Measurements from ENCODE around the gene KMT2C. TPM values are rescaled to one million over a fixed set of nuclear protein-coding genes. Genes with fewer than 3 reads are reported as not detected.

The KMT2C gene
- total and polyA plus RNA-seq, 9 donors: 15.5 to 40.6 (median 33.2) TPM

DNA sequence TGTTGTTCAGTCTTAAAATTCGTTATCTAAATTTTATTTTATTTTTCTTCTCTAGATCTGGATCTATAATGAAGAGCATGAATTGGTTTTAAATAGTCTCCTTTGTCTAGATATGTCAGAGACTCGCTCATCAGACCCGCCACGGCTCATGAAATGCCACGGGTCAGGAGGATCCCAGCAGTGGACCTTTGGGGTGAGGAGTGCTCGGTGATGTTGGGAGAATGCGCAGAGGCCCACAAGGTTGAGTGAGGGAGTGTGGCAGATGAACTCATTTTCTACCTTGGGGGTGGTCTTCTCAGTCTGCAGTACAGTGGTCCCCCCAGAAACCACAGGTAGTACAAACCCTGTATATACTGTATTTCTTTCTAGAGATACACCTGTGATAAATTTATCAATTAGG, 315.0 kb downstream of the KMT2C start:
- Histone ChIP-seq H3K4me3 (ENCODE audit: low read length) (no peak overlapping the region), H3K4me1 (ENCODE audit: control insufficient read depth, insufficient read depth, low read length) (no peaks in the 10 kb centered on the region), H3K27ac (ENCODE audit: low read length) (no peak overlapping the region), H3K9me3 (replicated peaks; ENCODE audit: control insufficient read depth, low read depth, low read length) (peaks cover 8% of the 10 kb centered on the region), H3K36me3 (ENCODE audit: control insufficient read depth, insufficient read depth, low read length) (peaks cover 65% of the 10 kb centered on the region), H3K27me3 (ENCODE audit: control insufficient read depth, insufficient read depth, low read length) (no peaks in the 10 kb centered on the region)
- whole genome bisulfite sequencing (ENCODE audit: insufficient coverage): 93% methylated on average over 5 of the region's 7 CpGs
- no peak for DNase-seq

DNA sequence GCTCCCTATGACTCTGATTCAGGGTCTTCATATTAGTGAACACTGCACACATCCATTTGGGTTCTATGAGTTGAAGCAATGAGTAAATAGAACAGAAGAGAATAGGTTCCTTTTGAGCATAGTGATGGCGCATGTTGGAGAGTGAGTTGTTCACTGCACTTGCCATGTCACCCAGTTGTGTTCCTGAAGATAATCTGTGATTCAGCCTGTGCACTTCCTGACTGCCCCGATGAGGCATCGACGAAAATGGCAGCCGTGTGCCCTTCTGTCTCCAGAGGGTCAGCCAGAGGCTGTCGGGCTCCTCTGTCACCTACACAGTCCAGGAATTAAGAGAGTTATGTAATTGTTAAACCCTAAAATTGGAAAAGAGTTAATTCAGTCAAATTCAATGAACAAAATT, 315.6 kb downstream of the KMT2C start:
- peaks cover 67% of the 10 kb centered on the region for H3K36me3 ChIP-seq (ENCODE audit: control insufficient read depth, insufficient read depth, low read length)
- no peak for DNase-seq
- no peaks in the 10 kb centered on the region for H3K4me1 ChIP-seq (ENCODE audit: control insufficient read depth, insufficient read depth, low read length)
- H3K27ac ChIP-seq (ENCODE audit: low read length): no peak overlapping the region
- 100% methylated on average over 1 of the region's 6 CpGs for WGBS (ENCODE audit: insufficient coverage)
- peaks cover 8% of the 10 kb centered on the region for H3K9me3 ChIP-seq (replicated peaks; ENCODE audit: control insufficient read depth, low read depth, low read length)
- H3K4me3 ChIP-seq (ENCODE audit: low read length): no peak overlapping the region
- H3K27me3 ChIP-seq (ENCODE audit: control insufficient read depth, insufficient read depth, low read length): no peaks in the 10 kb centered on the region

DNA sequence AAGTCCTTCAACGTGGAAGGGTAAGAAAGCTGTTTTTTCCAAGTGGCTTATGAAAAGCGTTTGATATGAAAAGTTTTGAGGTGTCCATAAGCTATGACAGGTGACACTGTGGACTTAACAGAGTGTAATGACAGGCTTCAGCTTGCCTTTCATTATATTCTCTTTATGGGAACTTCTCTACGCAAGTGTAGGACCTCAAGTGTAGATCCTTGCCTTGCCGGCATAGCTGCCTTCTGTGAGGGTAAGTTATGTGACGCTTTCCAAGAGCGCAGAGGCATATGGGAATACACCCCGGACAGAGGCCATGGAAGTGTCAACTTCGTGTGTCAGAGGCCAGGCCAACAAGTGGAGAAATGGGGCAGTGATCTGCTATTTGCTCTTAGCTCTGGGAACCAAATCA, 318.4 kb downstream of the KMT2C start:
- 90% methylated on average over 7 of the region's 8 CpGs for whole genome bisulfite sequencing (ENCODE audit: insufficient coverage)
- no peaks in the 10 kb centered on the region for H3K4me1 ChIP-seq (ENCODE audit: control insufficient read depth, insufficient read depth, low read length)
- H3K27me3 ChIP-seq (ENCODE audit: control insufficient read depth, insufficient read depth, low read length): no peaks in the 10 kb centered on the region
- no peak overlapping the region for H3K4me3 ChIP-seq (ENCODE audit: low read length)
- peaks cover 63% of the 10 kb centered on the region for H3K36me3 ChIP-seq (ENCODE audit: control insufficient read depth, insufficient read depth, low read length)
- H3K27ac ChIP-seq (ENCODE audit: low read length): no peak overlapping the region
- no peaks in the 10 kb centered on the region for H3K9me3 ChIP-seq (replicated peaks; ENCODE audit: control insufficient read depth, low read depth, low read length)
- no peak for DNase-seq

DNA sequence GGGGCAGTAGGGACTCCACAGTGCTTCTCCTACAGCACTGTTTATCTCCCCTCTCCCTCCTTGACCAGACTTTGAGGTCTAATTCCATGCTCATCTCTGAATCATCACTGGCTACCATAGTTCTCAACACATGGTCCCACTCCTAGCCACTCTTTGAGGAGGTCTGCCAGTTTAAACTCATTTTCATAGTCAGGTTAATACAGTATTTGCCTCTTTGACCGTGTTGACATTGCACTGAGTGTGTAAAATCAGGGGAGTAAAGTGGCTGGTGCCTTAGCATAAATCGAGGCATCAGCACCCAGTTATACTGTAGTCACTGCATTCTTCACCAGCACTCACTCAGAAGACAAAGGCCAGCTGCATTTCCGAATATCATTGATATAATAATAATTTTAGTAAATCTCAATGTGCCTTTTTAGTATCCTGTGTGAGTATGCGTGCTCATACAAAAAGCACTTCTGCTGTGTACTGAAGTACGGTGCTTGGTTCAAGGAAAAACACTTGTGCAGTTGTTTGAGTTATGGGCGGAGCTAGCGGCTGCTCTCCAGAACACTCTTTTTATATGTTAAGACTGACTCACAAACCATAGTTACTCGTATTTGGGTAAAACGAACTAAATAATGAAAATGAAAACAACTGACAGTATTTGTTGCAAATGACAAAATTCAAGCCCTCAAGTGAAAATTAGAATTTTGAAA, 320.6 kb downstream of the KMT2C start:
- H3K9me3 ChIP-seq (replicated peaks; ENCODE audit: control insufficient read depth, low read depth, low read length): no peaks in the 10 kb centered on the region
- 100% methylated on average over 2 of the region's 9 CpGs for WGBS (ENCODE audit: insufficient coverage)
- H3K4me1 ChIP-seq (ENCODE audit: control insufficient read depth, insufficient read depth, low read length): no peaks in the 10 kb centered on the region
- no peaks in the 10 kb centered on the region for H3K27me3 ChIP-seq (ENCODE audit: control insufficient read depth, insufficient read depth, low read length)
- DNase-seq: no peak
- H3K27ac ChIP-seq (ENCODE audit: low read length): no peak overlapping the region
- peaks cover 48% of the 10 kb centered on the region for H3K36me3 ChIP-seq (ENCODE audit: control insufficient read depth, insufficient read depth, low read length)
- no peak overlapping the region for H3K4me3 ChIP-seq (ENCODE audit: low read length)

DNA sequence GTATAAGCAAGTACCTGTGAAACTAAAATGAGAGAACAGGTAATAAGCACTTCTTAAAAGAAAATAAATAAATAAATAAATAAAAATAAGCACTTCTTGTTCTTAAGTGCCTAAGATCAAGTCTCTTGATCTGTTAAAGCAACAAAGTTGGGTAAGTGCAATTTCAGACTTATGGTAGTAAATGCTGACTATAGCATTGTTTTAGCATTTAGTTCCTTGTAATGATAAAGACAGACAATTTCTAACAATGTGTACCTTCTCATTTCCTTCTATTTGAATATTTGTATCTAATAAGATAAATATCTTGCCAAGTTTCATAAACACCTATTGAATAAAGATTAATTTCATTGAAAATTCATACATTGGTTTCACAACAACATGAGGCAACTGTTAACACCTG, 323.0 kb downstream of the KMT2C start:
- peaks cover 32% of the 10 kb centered on the region for H3K36me3 ChIP-seq (ENCODE audit: control insufficient read depth, insufficient read depth, low read length)

DNA sequence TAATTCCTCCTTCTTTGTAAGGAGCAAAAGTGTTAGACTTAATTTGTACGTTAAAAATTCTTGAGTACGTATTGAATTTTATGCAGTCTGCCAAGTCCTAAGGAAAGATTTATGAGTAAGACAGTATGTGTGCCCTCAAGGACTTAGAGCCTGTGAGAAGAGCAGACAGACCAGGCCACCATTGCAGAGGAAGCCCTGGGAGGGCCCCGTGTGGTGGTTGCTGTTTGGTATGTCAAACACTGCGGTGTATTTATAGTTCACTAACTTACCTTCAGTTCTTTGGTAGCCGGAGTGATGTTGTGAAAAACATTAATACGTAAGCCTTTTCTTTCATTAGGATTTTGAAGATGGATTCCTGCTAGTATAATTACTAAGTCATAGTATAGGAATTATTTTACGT, 327.4 kb downstream of the KMT2C start:
- peak; percentile 15 for DNase-seq
- Histone ChIP-seq H3K4me1 (ENCODE audit: control insufficient read depth, insufficient read depth, low read length) (no peaks in the 10 kb centered on the region), H3K27ac (ENCODE audit: low read length) (no peak overlapping the region), H3K4me3 (ENCODE audit: low read length) (no peak overlapping the region), H3K36me3 (ENCODE audit: control insufficient read depth, insufficient read depth, low read length) (peaks cover 19% of the 10 kb centered on the region), H3K9me3 (replicated peaks; ENCODE audit: control insufficient read depth, low read depth, low read length) (no peaks in the 10 kb centered on the region), H3K27me3 (ENCODE audit: control insufficient read depth, insufficient read depth, low read length) (no peaks in the 10 kb centered on the region)
- 68% methylated on average over 2 of the region's 7 CpGs for WGBS (ENCODE audit: insufficient coverage)

More for the DNA sequence above, 323.0 kb downstream of the KMT2C start:
- H3K4me3 ChIP-seq (ENCODE audit: low read length): no peak overlapping the region
- H3K27ac ChIP-seq (ENCODE audit: low read length): no peak overlapping the region
- H3K9me3 ChIP-seq (replicated peaks; ENCODE audit: control insufficient read depth, low read depth, low read length): no peaks in the 10 kb centered on the region
- H3K27me3 ChIP-seq (ENCODE audit: control insufficient read depth, insufficient read depth, low read length): no peaks in the 10 kb centered on the region
- no peak for DNase-seq
- H3K4me1 ChIP-seq (ENCODE audit: control insufficient read depth, insufficient read depth, low read length): no peaks in the 10 kb centered on the region

DNA sequence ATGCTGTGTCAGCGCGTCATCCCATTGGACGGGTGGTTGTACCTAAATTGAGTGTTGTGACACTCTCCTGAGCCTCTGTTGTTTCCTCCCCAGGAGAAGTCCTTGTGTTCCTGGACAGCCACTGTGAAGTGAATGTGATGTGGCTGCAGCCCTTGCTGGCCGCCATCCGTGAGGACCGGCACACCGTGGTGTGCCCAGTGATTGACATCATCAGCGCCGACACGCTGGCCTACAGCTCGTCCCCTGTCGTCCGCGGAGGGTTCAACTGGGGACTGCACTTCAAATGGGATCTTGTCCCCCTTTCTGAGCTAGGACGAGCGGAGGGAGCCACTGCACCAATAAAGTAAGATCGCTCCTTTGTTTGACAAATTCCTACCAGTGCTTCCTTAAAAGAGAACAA, 327.9 kb downstream of the KMT2C start:
- 97% methylated on average over 14 of the region's 17 CpGs for WGBS (ENCODE audit: insufficient coverage)
- no peak for DNase-seq

DNA sequence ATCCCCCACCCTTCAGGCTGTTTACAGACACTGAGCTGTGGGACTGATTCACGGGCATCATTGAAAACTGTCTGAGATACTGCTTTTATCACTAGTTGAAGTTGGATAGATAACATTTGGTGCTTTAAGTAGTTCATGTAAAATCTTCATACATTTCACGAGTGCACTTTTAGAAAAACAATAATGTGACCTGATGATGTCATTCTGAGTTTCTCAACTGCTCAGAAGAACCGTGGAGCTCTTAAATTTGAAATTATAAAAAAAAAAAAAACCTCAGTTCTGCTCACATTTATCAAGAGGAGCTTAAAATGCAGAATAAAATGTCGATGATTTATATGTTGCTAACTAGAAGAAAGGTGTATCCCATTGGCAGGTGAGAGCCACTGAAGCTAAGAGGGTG, 328.8 kb downstream of the KMT2C start:
- H3K27me3 ChIP-seq (ENCODE audit: control insufficient read depth, insufficient read depth, low read length): no peaks in the 10 kb centered on the region
- H3K27ac ChIP-seq (ENCODE audit: low read length): no peak overlapping the region
- no peaks in the 10 kb centered on the region for H3K9me3 ChIP-seq (replicated peaks; ENCODE audit: control insufficient read depth, low read depth, low read length)
- peaks cover 20% of the 10 kb centered on the region for H3K36me3 ChIP-seq (ENCODE audit: control insufficient read depth, insufficient read depth, low read length)
- no peak for DNase-seq
- 100% methylated on average over 1 of the region's 4 CpGs for whole genome bisulfite sequencing (ENCODE audit: insufficient coverage)
- H3K4me1 ChIP-seq (ENCODE audit: control insufficient read depth, insufficient read depth, low read length): no peaks in the 10 kb centered on the region
- H3K4me3 ChIP-seq (ENCODE audit: low read length): no peak overlapping the region

More for the DNA sequence above, 327.9 kb downstream of the KMT2C start:
- Histone ChIP-seq H3K4me1 (ENCODE audit: control insufficient read depth, insufficient read depth, low read length) (no peaks in the 10 kb centered on the region), H3K36me3 (ENCODE audit: control insufficient read depth, insufficient read depth, low read length) (peaks cover 20% of the 10 kb centered on the region), H3K9me3 (replicated peaks; ENCODE audit: control insufficient read depth, low read depth, low read length) (no peaks in the 10 kb centered on the region), H3K27ac (ENCODE audit: low read length) (no peak overlapping the region), H3K27me3 (ENCODE audit: control insufficient read depth, insufficient read depth, low read length) (no peaks in the 10 kb centered on the region), H3K4me3 (ENCODE audit: low read length) (no peak overlapping the region)

DNA sequence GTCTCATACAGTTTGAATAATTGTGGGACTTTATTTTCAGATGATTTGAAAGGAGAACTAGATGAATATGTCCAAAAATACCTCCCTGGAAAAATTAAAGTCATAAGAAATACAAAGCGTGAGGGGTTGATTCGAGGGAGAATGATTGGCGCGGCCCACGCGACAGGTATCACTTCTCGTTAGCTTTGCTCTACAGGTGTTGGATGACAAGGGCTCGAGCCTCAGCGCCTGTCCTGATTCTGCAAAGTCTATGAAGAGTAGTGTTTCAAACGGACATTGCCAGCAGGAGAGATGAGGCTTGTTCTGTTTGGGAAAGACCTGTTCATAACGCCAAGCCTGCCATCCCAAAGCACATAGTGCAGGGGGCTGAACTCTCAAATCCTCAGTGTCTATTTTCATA, 330.6 kb downstream of the KMT2C start:
- no peaks in the 10 kb centered on the region for H3K27me3 ChIP-seq (ENCODE audit: control insufficient read depth, insufficient read depth, low read length)
- no peak for DNase-seq
- no peaks in the 10 kb centered on the region for H3K9me3 ChIP-seq (replicated peaks; ENCODE audit: control insufficient read depth, low read depth, low read length)
- peaks cover 20% of the 10 kb centered on the region for H3K36me3 ChIP-seq (ENCODE audit: control insufficient read depth, insufficient read depth, low read length)
- H3K4me3 ChIP-seq (ENCODE audit: low read length): no peak overlapping the region
- no peaks in the 10 kb centered on the region for H3K4me1 ChIP-seq (ENCODE audit: control insufficient read depth, insufficient read depth, low read length)
- WGBS (ENCODE audit: insufficient coverage): 90% methylated on average over 7 of the region's 11 CpGs
- H3K27ac ChIP-seq (ENCODE audit: low read length): no peak overlapping the region

DNA sequence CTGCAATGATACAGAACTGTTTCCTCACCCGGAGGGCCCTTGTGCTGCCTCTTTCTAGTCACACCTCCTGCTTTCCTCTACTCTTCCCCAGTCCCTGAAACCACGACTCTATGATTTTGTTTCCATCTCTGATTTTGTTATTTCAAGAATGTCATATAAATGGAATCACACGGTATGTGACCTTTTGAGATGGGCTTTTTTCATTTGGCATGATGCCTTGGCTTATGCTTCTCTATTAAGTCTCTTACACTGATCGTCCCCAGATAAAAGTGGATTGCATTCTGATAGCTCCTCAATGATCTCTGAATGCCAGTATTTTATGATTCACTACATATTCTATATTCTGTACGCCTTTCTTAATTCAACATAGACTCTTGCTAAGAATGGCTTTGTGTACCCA, 332.1 kb downstream of the KMT2C start:
- WGBS (ENCODE audit: insufficient coverage): 100% methylated on average over 1 of the region's 5 CpGs
- Histone ChIP-seq H3K27ac (ENCODE audit: low read length) (no peak overlapping the region), H3K27me3 (ENCODE audit: control insufficient read depth, insufficient read depth, low read length) (no peaks in the 10 kb centered on the region), H3K4me1 (ENCODE audit: control insufficient read depth, insufficient read depth, low read length) (no peaks in the 10 kb centered on the region), H3K9me3 (replicated peaks; ENCODE audit: control insufficient read depth, low read depth, low read length) (no peaks in the 10 kb centered on the region), H3K36me3 (ENCODE audit: control insufficient read depth, insufficient read depth, low read length) (peaks cover 20% of the 10 kb centered on the region), H3K4me3 (ENCODE audit: low read length) (no peak overlapping the region)
- no peak for DNase-seq

DNA sequence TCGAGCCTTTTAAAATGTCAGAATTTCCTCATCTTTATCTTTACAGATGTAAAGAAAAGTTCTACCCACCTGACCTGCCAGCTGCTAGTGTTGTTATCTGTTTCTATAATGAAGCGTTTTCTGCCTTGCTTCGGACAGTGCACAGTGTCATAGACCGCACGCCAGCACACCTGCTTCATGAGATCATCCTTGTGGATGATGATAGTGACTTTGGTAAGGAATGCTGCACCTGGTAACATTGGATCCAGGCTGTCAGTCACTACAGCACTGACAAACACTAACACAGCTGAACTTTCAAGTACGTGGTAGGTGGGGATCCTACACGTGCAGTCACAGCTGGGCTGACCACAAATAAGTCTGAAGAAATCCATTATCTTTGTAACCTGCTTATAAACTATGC, 332.7 kb downstream of the KMT2C start:
- no peak overlapping the region for H3K27ac ChIP-seq (ENCODE audit: low read length)
- no peaks in the 10 kb centered on the region for H3K4me1 ChIP-seq (ENCODE audit: control insufficient read depth, insufficient read depth, low read length)
- H3K9me3 ChIP-seq (replicated peaks; ENCODE audit: control insufficient read depth, low read depth, low read length): no peaks in the 10 kb centered on the region
- no CpG with 5 or more reads among the region's 7 CpGs for WGBS (ENCODE audit: insufficient coverage)
- DNase-seq: peak; percentile 12
- peaks cover 18% of the 10 kb centered on the region for H3K36me3 ChIP-seq (ENCODE audit: control insufficient read depth, insufficient read depth, low read length)
- no peak overlapping the region for H3K4me3 ChIP-seq (ENCODE audit: low read length)
- H3K27me3 ChIP-seq (ENCODE audit: control insufficient read depth, insufficient read depth, low read length): no peaks in the 10 kb centered on the region

Measured in muscle of leg (tissue), 11 donors.